ENCODE data around the gene RBMS1.

GRCh38 chr2:160434254-160434948, 59.2 kb downstream of the RBMS1 start:
- TF ChIP-seq MAFK (IDR thresholded peaks at IDR 0.05; ENCODE audit: low read depth, low read length) (no peak), CTCF (conservative IDR thresholded peaks at IDR 0.05; ENCODE audit: low read depth, low read length) (no peak), MXI1 (IDR thresholded peaks at IDR 0.05; ENCODE audit: borderline replicate concordance, low read depth, low read length) (no peak), FOS (IDR thresholded peaks at IDR 0.05; ENCODE audit: low read depth, low read length) (no peak), RFX5 (IDR thresholded peaks at IDR 0.05; ENCODE audit: low read depth, low read length) (no peak), POLR2A (IDR thresholded peaks at IDR 0.05; ENCODE audit: low read depth, low read length) (no peak), BHLHE40 (IDR thresholded peaks at IDR 0.05; ENCODE audit: low read depth, low read length) (no peak), RAD21 (IDR thresholded peaks at IDR 0.05; ENCODE audit: low read length) (no peak), SMC3 (IDR thresholded peaks at IDR 0.05; ENCODE audit: low read depth, low read length) (no peak), CEBPB (IDR thresholded peaks at IDR 0.05; ENCODE audit: low read depth, low read length) (no peak)

Data from IMR-90 (cell line).